Rectal smooth muscle tissue (tissue), 1 donor: Measurements from ENCODE around the gene NIBAN1.
"Not testable (repeated sequence)": the region's sequence is repeated elsewhere in the genome, so short reads cannot be mapped to it uniquely, and the experiment has no call there.

Experiments
- H3K27ac ChIP-seq: one replicate; pipeline ENCODE4 v1.7.0; 2013; ENCODE audit warnings: low read depth, low read length, inconsistent platforms
- H3K27me3 ChIP-seq: one replicate; pipeline ENCODE4 v1.7.0; 2013; ENCODE audit warnings: low read length; ENCODE audit not compliant: control insufficient read depth, insufficient read depth
- H3K36me3 ChIP-seq: one replicate; pipeline ENCODE4 v1.7.0; 2013; ENCODE audit warnings: low read length; ENCODE audit not compliant: control insufficient read depth, insufficient read depth
- H3K4me1 ChIP-seq: one replicate; pipeline ENCODE4 v1.7.0; 2013; ENCODE audit warnings: low read length; ENCODE audit not compliant: control insufficient read depth, insufficient read depth
- H3K4me3 ChIP-seq: one replicate; pipeline ENCODE4 v1.7.0; 2013; ENCODE audit warnings: low read length
- H3K9ac ChIP-seq: one replicate; pipeline ENCODE4 v1.7.0; 2013; ENCODE audit warnings: low read length

The NIBAN1 gene, protein sequence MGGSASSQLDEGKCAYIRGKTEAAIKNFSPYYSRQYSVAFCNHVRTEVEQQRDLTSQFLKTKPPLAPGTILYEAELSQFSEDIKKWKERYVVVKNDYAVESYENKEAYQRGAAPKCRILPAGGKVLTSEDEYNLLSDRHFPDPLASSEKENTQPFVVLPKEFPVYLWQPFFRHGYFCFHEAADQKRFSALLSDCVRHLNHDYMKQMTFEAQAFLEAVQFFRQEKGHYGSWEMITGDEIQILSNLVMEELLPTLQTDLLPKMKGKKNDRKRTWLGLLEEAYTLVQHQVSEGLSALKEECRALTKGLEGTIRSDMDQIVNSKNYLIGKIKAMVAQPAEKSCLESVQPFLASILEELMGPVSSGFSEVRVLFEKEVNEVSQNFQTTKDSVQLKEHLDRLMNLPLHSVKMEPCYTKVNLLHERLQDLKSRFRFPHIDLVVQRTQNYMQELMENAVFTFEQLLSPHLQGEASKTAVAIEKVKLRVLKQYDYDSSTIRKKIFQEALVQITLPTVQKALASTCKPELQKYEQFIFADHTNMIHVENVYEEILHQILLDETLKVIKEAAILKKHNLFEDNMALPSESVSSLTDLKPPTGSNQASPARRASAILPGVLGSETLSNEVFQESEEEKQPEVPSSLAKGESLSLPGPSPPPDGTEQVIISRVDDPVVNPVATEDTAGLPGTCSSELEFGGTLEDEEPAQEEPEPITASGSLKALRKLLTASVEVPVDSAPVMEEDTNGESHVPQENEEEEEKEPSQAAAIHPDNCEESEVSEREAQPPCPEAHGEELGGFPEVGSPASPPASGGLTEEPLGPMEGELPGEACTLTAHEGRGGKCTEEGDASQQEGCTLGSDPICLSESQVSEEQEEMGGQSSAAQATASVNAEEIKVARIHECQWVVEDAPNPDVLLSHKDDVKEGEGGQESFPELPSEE

DNA sequence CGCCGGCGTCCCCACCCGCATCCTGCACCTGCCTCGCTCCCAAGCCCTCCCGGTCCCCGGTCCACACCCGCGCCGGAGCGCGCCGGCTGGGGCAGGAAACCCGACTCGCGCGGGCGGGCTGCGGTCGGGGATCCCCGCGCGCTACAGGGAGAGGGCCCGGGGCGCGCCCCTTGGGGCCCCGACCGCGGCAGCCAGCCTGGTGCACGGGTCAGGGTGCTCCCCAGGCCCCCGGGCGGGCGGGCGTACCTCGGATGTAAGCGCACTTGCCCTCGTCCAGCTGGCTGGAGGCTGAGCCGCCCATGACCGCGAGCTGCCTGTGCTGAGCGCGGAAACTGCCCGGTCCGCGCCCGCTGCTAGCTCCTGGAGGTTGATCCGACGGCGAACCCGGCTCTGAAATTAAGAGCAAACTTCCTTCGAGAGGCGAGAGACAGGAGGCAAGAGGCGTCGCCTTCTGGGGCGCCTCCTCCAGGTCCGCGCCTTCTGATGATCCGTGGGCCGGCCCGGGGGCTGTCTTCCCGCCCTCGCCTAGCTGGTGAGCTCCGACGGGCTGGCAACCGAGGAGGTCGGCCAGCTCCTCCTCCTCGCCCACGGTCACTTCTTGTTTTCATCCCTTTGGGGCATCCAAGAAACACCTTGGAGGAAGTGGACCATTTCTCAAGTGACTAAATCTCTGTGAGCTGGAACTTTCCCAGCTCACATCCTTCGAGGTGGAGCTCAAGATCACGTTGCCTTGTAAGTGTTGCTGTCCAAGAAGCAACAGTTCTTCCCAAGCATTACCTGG is at the start of gene NIBAN1:
Gene NIBAN1, minus strand, starts transcription at position 453 of the 781 bp plus-strand sequence. Its CDS starts 152 bp downstream, at position 301.
- no peaks in the 10 kb centered on the region for H3K36me3 ChIP-seq
- peak within 1 kb of the TSS; percentile 25 for H3K9ac ChIP-seq
- H3K27me3 ChIP-seq: no peaks in the 10 kb centered on the region
- H3K4me1 ChIP-seq: peaks cover 5% of the 10 kb centered on the region
- H3K27ac ChIP-seq: peak within 1 kb of the TSS; percentile 91
- peak within 1 kb of the TSS; percentile 73 for H3K4me3 ChIP-seq

DNA sequence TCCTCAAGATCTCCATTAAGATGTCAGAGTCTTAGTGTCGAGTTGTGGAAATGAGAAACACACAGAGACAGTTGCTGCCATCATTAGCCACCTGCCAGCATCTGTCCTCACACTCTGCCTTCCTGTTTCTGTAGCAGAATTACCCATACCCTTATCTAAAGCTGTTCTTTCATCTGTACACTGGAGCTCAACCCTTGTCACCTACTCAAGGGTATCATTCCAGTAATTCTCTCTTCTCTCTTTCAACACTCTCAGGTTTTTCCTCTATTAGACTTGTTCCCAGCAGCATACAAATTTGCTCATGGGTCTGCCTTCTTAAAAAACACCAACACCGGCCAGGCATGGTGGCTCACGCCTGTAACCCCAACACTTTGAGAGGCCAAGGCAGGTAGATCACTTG is 43.7 kb upstream of the NIBAN1 start:
- Histone ChIP-seq H3K9ac (no peak overlapping the region), H3K4me1 (no peaks in the 10 kb centered on the region), H3K4me3 (no peak overlapping the region), H3K36me3 (no peaks in the 10 kb centered on the region), H3K27me3 (no peaks in the 10 kb centered on the region), H3K27ac (no peak overlapping the region)

DNA sequence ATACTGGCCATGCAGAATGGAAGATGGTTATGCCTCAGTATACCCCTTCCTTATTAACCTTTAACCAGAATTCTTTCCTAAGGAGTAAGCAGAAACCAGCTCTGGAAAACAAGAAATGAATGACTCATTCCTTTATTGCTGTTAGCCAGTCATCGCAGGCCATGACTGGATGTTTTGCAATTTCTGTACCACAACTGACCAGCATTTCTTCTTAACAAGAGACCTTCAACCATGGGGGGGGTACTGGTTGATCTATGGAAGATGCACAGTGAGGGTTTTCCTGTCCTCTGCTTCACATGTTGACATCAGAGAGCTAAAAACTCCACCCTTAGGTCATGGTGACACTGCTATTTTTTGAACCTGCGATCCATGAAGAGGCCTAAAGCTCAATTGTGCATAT is 43.0 kb upstream of the NIBAN1 start:
- Histone ChIP-seq H3K9ac (no peak overlapping the region), H3K27me3 (no peaks in the 10 kb centered on the region), H3K36me3 (no peaks in the 10 kb centered on the region), H3K4me1 (no peaks in the 10 kb centered on the region), H3K4me3 (no peak overlapping the region), H3K27ac (no peak overlapping the region)

DNA sequence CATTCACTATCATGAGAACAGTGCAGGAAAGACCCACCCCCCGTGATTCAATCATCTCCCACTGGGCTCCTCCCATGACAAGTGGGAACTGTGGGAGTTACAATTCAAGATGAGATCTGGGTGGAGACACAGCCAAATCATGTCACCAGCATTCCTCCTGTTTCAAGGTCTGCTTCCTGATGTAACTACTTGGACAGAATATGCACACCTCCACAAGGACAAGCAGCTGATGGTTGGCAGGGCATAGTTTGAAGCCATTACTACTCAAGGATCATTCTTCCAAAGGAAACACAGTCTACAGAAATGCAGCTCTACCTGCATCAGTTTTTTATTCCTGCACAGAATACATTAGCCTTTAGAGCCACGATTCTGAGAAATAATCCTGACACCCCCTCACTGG is 42.6 kb upstream of the NIBAN1 start:
- Histone ChIP-seq H3K4me3 (no peak overlapping the region), H3K36me3 (no peaks in the 10 kb centered on the region), H3K27ac (no peak overlapping the region), H3K27me3 (no peaks in the 10 kb centered on the region), H3K4me1 (no peaks in the 10 kb centered on the region), H3K9ac (no peak overlapping the region)

DNA sequence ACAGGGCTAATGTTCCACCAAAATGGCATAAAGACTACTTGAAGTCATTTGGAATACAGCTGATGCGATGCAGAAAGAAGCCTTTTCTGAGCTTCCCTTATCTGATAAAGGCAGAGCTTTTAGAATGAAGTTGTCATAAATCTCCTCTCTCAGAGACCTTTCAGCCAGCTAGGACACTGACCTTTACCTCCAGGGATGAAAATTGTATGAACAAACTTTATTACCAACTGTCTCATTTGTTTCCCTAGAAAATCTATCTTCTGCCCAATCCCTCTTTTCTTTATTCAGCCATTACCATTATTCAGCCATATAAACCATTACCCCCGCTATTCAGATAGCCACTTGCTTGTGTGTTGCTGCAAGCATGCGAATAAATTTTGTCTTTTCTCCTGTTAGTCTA is 41.3 kb upstream of the NIBAN1 start:
- Histone ChIP-seq H3K9ac (no peak overlapping the region), H3K4me3 (no peak overlapping the region), H3K4me1 (no peaks in the 10 kb centered on the region), H3K27ac (no peak overlapping the region), H3K36me3 (no peaks in the 10 kb centered on the region), H3K27me3 (no peaks in the 10 kb centered on the region)

DNA sequence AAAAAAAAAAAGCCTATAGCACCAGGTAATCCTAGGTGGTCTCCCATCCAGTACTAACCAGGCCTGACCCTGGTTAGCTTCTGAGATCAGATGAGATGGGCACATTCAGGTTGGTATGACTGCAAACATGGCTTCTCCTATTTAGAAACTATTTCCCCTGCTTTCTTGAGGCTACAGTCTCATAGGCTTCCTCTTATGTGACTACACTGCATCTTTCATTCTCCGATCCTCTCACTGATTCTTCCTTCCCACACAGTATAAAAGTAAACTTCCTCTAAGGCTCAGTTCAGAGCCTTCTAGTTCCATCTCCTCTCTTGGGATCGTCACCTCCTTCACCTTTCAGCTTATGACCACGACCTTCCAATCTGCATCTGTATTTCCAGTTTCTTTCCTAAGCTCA is 40.6 kb upstream of the NIBAN1 start:
- H3K9ac ChIP-seq: no peak overlapping the region
- H3K36me3 ChIP-seq: no peaks in the 10 kb centered on the region
- no peak overlapping the region for H3K27ac ChIP-seq
- no peaks in the 10 kb centered on the region for H3K4me1 ChIP-seq
- H3K4me3 ChIP-seq: no peak overlapping the region
- H3K27me3 ChIP-seq: no peaks in the 10 kb centered on the region

DNA sequence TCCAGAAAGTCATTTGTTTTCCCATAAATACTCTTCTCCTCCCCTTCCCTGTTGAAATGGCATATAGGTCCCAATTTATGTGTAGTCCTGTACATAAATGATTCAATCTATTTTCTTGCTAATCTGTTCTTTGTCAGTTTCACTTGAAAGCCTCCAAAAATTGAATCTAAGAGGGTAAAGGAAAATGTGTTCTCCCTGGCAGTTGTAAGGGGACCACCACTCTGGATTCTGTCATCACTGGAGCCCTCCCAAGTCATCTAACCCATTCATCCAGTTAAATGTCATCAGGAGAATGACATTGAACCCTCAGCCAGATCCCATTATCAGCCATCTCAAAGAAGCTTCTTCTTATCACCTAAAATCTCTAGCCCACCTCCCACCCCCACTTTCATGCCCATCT is 36.1 kb upstream of the NIBAN1 start:
- H3K4me3 ChIP-seq: no peak overlapping the region
- H3K9ac ChIP-seq: no peak overlapping the region
- H3K27ac ChIP-seq: no peak overlapping the region
- H3K27me3 ChIP-seq: no peaks in the 10 kb centered on the region
- H3K36me3 ChIP-seq: no peaks in the 10 kb centered on the region
- H3K4me1 ChIP-seq: no peaks in the 10 kb centered on the region

DNA sequence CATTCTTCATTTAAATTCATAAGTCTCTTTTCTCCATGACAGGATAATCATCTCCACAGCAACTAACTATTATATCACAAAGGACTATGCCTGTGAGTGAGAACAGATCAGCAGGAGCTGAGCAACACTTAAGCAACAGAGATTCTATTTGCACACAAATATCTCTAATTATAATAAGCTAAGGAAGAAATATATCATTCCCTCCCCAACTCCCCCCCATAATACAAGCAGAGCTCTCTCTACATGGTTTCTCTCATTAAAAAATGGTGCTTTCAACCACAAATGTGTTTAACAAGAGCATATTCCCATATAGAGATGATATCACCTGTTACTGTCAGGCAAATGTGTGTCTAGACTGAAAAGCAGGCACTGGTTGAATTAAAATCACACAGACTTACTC is 34.5 kb upstream of the NIBAN1 start:
- no peaks in the 10 kb centered on the region for H3K4me1 ChIP-seq
- no peak overlapping the region for H3K4me3 ChIP-seq
- no peaks in the 10 kb centered on the region for H3K36me3 ChIP-seq
- H3K9ac ChIP-seq: no peak overlapping the region
- no peak overlapping the region for H3K27ac ChIP-seq
- no peaks in the 10 kb centered on the region for H3K27me3 ChIP-seq

DNA sequence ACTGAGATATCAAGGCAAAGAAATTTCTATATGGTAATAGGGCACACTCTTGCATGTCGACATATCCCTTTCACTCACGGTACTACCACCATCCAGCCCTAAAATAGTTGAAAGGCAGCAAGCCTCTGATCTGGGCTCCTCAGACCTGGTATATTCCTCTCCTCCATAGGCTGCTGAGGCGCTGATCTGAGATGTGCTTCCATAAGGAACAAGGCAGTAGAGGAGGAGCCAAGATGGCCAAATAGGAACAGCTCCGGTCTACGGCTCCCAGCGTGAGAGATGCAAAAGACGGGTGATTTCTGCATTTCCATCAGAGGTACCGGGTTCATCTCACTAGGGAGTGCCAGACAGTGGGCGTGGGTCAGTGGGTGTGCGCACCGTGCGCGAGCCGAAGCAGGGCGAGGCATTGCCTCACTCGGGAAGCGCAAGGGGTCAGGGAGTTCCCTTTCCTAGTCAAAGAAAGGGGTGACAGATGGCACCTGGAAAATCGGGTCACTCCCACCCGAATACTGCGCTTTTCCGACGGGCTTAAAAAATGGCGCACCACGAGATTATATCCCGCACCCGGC is 27.1 kb upstream of the NIBAN1 start:
- not testable (repeated sequence) for H3K27ac ChIP-seq, H3K4me1 ChIP-seq, H3K4me3 ChIP-seq, H3K36me3 ChIP-seq, H3K27me3 ChIP-seq, H3K9ac ChIP-seq

DNA sequence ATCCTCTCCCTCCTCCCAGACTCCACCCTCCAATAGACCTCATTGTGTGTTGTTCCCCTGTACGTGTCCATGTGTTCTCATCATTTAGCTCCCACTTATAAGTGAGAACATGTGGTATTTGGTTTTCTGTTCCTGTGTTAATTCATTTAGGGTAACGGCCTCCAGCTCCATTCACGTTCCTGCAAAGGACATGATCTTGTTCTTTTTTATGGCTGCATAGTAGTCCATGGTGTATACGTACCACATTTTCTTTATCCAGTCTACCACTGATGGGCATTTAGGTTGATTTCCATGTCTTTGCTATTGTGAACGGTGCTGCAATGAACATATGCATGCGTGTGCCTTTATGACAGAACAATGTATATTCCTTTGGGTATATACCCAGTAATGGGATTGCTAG is 25.7 kb upstream of the NIBAN1 start:
- H3K4me1 ChIP-seq, H3K4me3 ChIP-seq, H3K9ac ChIP-seq, H3K36me3 ChIP-seq, H3K27me3 ChIP-seq, H3K27ac ChIP-seq: not testable (repeated sequence)

DNA sequence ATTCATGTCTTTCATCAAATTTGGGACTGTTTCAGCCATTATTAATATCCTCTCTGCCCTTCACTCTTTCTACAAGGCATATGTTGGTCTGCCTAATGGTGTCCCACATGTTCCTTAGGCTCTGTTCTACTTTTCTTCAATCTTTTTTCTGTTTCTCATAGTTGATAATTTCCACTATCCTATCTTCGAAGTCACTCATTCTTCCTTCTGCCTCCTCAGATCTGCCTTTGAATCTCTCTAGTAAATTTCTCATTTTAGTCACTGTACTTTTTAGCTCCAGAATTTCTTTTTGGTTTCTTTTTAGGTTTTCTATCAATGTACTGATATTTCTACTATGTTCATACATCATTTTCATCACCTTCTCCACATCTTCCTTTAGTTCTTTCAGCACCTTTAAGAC is 20.0 kb upstream of the NIBAN1 start:
- H3K27ac ChIP-seq: no peak overlapping the region
- no peak overlapping the region for H3K4me3 ChIP-seq
- no peaks in the 10 kb centered on the region for H3K36me3 ChIP-seq
- no peaks in the 10 kb centered on the region for H3K27me3 ChIP-seq
- no peaks in the 10 kb centered on the region for H3K4me1 ChIP-seq
- no peak overlapping the region for H3K9ac ChIP-seq

DNA sequence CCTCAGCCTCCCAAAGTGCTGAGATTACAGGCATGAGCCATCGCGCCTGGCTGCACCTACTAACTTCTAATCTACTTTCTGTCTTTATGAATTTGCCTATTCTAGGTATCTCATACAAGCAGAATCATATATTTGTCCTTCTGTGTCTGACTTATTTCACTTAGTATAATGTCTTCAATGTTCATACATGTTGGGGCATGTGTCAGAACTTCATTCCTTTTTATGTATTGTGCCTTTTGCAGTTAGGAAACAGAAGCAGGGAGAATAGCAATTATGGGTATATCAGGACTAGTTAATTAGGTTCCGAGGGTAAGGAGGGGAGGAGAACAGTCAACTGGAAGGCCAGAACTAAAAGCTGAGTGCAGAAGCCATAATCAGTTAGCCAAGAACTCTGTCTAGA is 18.0 kb upstream of the NIBAN1 start:
- H3K9ac ChIP-seq: no peak overlapping the region
- H3K27me3 ChIP-seq: no peaks in the 10 kb centered on the region
- no peaks in the 10 kb centered on the region for H3K36me3 ChIP-seq
- H3K4me1 ChIP-seq: no peaks in the 10 kb centered on the region
- H3K4me3 ChIP-seq: no peak overlapping the region
- no peak overlapping the region for H3K27ac ChIP-seq
